ENCODE data around the gene NPTX1.

Gene NPTX1

DNA sequence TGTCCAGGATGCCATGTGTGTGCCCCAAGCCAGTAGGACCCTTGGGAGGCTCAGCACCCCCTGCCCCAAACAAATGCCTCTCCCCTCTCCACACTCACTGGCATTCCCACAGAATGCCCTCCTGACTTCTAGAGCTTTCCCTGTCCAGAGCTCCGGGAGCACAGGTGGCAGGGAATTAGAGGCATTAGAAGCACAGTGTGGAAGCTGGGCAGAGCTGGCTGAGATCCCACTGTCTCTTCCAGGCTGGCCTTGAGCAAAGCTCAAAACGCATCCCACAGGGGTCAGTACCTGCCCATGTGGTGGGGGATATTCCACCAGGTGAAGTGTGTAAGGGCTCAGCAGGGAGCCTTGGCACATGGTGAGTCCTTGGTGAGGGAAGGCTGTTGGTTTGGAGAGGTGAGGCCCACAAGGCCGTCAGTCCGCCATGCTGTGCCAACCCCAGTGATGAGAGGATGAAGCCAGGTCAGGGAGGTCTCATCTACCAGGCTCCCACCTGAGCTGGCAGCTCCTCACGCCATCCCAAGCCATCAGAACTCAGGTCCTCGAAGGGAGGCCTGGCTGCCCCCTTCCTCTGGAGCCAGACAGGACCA lies 43.4 kb downstream of the NPTX1 start:
- TF ChIP-seq, protein P1, sequence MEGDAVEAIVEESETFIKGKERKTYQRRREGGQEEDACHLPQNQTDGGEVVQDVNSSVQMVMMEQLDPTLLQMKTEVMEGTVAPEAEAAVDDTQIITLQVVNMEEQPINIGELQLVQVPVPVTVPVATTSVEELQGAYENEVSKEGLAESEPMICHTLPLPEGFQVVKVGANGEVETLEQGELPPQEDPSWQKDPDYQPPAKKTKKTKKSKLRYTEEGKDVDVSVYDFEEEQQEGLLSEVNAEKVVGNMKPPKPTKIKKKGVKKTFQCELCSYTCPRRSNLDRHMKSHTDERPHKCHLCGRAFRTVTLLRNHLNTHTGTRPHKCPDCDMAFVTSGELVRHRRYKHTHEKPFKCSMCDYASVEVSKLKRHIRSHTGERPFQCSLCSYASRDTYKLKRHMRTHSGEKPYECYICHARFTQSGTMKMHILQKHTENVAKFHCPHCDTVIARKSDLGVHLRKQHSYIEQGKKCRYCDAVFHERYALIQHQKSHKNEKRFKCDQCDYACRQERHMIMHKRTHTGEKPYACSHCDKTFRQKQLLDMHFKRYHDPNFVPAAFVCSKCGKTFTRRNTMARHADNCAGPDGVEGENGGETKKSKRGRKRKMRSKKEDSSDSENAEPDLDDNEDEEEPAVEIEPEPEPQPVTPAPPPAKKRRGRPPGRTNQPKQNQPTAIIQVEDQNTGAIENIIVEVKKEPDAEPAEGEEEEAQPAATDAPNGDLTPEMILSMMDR (IDR thresholded peaks at IDR 0.05; ENCODE audit: low read depth, low read length) = no peak
- DNase-seq (ENCODE audit: low read depth in 2 of 2) = no peak
- no peak overlapping the region for H3K4me3 ChIP-seq (replicated peaks in 1 of 2; ENCODE audit: low read depth in 2 of 2, low read length in 2 of 2)

DNA sequence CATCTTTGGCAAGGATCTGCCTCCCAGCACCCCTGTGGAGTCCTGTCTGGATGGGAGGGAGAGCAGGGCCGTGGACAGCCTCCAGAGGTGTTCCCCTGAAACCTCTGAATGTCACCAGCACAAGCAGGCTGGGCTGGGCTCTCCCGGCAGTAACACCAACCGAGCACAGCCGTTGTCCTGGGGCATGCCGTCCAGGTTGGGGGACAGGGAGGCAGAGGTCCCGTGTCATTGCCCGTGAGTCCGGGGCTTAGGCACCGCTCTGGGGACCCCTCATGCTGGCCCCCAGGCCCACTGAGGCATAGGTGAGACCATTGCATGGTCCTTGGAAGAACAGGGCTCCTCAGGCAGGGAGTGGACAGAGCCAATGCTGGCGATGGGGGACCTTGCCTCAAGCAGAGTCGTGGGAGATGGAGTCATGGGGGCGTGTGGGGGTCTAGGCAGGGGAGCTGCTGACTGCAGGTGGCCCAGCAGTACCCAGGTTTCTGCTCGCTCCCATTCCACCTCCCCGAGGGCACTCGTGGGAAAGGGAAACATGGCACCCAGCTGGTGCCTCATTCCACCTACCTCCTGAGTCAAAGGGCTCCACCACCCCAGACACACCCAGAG lies 44.0 kb downstream of the NPTX1 start:
- TF ChIP-seq, protein P1 (IDR thresholded peaks at IDR 0.05; ENCODE audit: low read depth, low read length) = no peak

DNA sequence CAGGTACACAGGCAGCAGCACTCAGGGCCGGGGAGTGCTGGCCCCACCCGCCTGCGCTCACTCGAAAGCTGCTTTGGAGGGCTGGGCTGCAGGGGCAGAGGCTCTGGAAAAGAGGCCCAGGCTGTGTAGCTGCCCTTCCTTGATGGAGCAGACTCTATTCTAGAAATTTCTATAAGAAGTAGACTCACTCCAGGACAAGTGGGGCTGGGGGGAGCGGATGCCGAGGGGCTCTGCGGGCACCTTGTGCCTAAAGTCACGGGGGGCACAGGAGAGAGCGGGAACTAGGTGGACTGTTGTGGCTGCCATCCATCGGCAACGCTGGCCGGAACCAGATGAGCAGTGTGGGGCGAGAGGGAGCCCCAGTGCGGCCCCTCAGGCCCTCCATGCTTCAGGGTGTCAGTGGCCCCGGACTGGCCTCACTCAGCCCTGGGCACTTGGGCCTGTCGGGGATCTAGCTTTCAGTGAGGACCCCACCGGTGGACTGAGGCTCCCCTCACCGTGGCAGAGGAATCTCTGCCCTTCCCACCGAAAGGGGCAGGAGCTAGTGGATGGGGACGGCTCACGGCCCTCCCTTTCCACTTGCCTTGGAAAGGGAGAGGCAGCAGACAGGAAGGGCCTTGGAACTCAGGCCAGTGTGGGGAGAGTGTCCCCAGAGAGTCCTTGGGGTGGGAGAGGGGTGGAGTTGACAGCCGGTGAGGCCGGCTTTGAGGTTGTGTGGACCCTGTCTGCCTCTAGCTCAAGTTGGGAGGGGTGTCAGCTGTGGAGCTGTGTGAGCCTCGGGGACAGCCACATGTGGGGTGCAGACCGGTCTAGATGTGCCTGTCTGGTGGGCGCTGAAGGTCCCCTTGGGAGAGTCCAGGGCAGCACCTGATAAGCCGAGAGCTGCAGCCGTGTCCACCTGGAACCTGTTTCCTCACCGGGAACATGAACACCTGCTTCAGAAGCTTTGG lies 44.9 kb downstream of the NPTX1 start:
- no peak overlapping the region for H3K4me3 ChIP-seq (replicated peaks in 1 of 2; ENCODE audit: low read depth in 2 of 2, low read length in 2 of 2)
- TF ChIP-seq, protein P1 (IDR thresholded peaks at IDR 0.05; ENCODE audit: low read depth, low read length) = no peak
- DNase-seq (ENCODE audit: low read depth in 2 of 2) = no peak

More for the DNA sequence above, 44.0 kb downstream of the NPTX1 start:
- H3K4me3 ChIP-seq (replicated peaks in 1 of 2; ENCODE audit: low read depth in 2 of 2, low read length in 2 of 2) = no peak overlapping the region
- DNase-seq (ENCODE audit: low read depth in 2 of 2) = no peak

DNA sequence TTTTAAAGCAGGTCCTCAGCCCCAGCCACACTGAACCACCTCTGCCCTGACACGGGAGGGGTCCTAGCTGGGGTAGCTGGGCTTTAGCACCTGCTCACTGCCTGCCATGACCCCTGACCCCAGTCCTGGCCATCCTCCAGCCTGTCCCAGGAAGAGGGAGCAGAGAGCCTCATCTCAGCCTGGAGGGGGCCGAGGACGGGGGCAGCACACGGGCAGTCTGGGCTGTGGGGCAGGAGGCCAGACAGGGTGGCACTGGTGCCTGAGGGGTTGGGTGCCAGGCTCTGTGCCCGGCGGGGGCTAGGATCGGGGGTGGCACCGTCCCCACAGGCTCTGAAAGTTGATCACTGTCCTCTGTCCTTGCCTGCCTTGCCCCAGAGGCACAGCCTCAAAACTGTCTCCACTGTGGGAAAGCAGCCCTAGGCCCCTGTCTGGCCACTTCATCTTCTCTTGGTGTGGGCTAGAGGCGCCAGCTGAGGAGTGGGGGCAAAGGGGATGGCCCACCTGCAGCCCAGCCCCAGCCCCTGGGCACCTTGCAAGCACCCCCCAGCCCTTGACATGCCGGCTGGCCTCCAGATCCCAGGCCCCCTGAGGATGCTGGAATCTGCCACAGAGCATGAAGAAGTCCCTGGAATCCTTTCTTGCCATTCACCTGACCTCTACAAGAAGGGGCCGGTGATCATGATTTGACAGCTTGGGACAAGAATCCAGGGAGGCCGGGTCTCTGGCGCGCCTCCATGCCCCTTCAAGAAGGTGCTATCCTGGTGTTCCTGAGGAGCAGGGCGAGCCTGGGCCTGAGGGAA lies 45.8 kb downstream of the NPTX1 start:
- no peak for DNase-seq (ENCODE audit: low read depth in 2 of 2)
- TF ChIP-seq, protein P1 (IDR thresholded peaks at IDR 0.05; ENCODE audit: low read depth, low read length) = no peak
- H3K4me3 ChIP-seq (replicated peaks in 1 of 2; ENCODE audit: low read depth in 2 of 2, low read length in 2 of 2) = no peak overlapping the region

DNA sequence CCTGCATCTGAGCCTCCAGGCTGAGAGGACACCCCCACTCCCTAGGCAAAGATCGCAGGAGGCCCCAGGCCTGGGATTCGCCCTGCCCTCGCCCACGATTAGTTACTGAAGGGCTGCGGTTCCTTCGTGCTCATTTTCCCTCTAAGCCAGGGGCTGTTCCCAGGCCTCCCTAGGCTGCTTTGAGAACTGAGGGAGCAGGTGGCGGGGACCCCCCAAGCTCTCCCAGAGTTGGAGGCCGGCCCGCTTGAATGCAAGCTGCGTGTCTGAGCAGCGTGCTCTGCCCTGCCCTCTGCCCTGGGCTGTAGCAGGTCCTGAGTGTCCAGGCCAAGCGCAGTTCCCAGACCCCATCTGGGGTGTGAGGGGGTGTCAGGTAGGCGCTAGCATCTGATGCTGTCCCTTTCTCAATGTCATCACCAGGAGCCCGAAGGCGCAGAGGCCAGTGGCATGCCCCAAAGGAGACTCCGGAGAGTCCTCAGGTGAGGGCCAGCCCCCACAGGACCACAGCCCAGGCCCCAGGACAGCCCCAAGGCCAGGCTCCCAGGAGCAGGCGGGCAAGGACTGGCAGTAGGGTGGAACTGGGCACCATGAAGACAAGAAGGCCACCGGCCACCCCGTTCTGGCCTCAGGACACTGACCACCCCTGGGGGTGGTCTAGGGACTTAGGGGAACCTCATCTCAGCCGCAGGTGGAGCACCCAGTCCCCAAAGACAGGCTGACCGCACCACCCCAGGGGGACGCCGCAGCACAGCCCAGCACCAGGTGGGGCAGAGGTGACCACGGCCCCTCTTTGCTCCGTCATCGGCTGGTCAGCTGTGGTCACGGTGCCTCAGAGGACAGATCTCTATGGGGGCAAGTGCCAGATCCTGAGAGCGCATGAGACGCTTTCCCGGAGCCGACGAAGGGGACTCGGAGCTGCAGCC lies 46.8 kb downstream of the NPTX1 start:
- H3K4me3 ChIP-seq (replicated peaks in 1 of 2; ENCODE audit: low read depth in 2 of 2, low read length in 2 of 2) = no peak overlapping the region
- TF ChIP-seq, protein P1 (IDR thresholded peaks at IDR 0.05; ENCODE audit: low read depth, low read length) = no peak
- no peak for DNase-seq (ENCODE audit: low read depth in 2 of 2)

All from cardiac fibroblast (primary cell).